Measurements from ENCODE around the gene EPN3.

EPN3 gene

DNA sequence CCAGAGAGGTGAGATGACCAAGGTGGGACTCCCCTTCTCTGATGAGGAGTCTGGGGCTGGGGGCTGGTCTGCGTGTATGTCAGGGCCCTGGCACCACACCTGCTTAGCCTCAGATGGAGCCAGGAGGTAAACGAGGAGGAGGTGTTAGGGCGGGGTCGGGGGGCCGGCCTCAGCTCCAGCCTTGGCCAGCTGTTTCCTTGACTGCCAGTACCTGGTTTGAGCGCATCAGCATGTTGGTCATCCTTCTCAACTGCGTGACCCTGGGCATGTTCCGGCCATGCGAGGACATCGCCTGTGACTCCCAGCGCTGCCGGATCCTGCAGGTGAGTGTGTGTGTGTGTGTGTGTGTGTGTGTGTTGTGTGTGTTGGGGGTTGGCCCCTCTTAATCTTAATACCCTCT lies 36.1 kb downstream of the EPN3 start:
- Histone ChIP-seq H3K9ac (ENCODE audit: low read length) (no peak overlapping the region), H3K36me3 (ENCODE audit: control insufficient read depth, insufficient read depth, low read length) (no peaks in the 10 kb centered on the region), H3K9me3 (ENCODE audit: control insufficient read depth, low read length) (no peaks in the 10 kb centered on the region), H3K27me3 (ENCODE audit: control insufficient read depth, insufficient read depth, low read length) (peaks cover 36% of the 10 kb centered on the region), H3K4me1 (ENCODE audit: control insufficient read depth, insufficient read depth, low read length) (no peaks in the 10 kb centered on the region), H3K4me3 (ENCODE audit: low read length) (no peak overlapping the region)

- H3K27me3 ChIP-seq (ENCODE audit: control insufficient read depth, insufficient read depth, low read length), result peaks cover 27% of the 10 kb centered on the region
- no peak overlapping the region for H3K9ac ChIP-seq (ENCODE audit: low read length)
- H3K4me3 ChIP-seq (ENCODE audit: low read length), result no peak overlapping the region
- H3K9me3 ChIP-seq (ENCODE audit: control insufficient read depth, low read length), result no peaks in the 10 kb centered on the region
- H3K4me1 ChIP-seq (ENCODE audit: control insufficient read depth, insufficient read depth, low read length), result no peaks in the 10 kb centered on the region
- H3K36me3 ChIP-seq (ENCODE audit: control insufficient read depth, insufficient read depth, low read length), result no peaks in the 10 kb centered on the region
These were observed 37.1 kb downstream of the EPN3 start for GRCh38 chr17:50569592-50569991.

GRCh38 chr17:50570032-50570431 lies 37.5 kb downstream of the EPN3 start:
- Histone ChIP-seq H3K4me1 (ENCODE audit: control insufficient read depth, insufficient read depth, low read length) (no peaks in the 10 kb centered on the region), H3K9ac (ENCODE audit: low read length) (no peak overlapping the region), H3K4me3 (ENCODE audit: low read length) (no peak overlapping the region), H3K27me3 (ENCODE audit: control insufficient read depth, insufficient read depth, low read length) (peaks cover 24% of the 10 kb centered on the region), H3K36me3 (ENCODE audit: control insufficient read depth, insufficient read depth, low read length) (no peaks in the 10 kb centered on the region), H3K9me3 (ENCODE audit: control insufficient read depth, low read length) (no peaks in the 10 kb centered on the region)

DNA sequence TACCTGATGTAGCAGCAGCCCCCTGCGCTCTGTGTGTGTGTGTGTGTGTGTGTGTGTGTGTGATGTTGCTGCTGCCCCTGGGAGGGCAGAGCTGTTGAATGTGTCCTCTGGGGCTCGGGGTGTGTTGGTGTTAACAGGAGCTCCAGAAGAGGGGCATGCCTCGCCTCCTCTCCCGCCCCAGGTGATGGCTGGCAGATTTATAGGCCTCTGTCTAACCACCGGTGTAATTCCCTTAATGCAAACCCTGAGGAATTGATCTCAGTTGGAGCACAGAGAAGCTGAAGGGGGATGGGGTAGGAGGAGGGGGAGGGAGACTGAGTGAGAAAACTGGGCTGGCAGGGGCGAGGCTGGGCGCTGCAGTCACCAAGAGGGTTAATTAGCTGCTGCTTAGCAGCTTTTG lies 38.0 kb downstream of the EPN3 start:
- no peak overlapping the region for H3K9ac ChIP-seq (ENCODE audit: low read length)
- H3K4me3 ChIP-seq (ENCODE audit: low read length), result no peak overlapping the region
- peaks cover 19% of the 10 kb centered on the region for H3K27me3 ChIP-seq (ENCODE audit: control insufficient read depth, insufficient read depth, low read length)
- H3K4me1 ChIP-seq (ENCODE audit: control insufficient read depth, insufficient read depth, low read length), result no peaks in the 10 kb centered on the region
- H3K9me3 ChIP-seq (ENCODE audit: control insufficient read depth, low read length), result no peaks in the 10 kb centered on the region
- no peaks in the 10 kb centered on the region for H3K36me3 ChIP-seq (ENCODE audit: control insufficient read depth, insufficient read depth, low read length)

- no peaks in the 10 kb centered on the region for H3K9me3 ChIP-seq (ENCODE audit: control insufficient read depth, low read length)
- H3K27me3 ChIP-seq (ENCODE audit: control insufficient read depth, insufficient read depth, low read length), result peaks cover 9% of the 10 kb centered on the region
- no peaks in the 10 kb centered on the region for H3K4me1 ChIP-seq (ENCODE audit: control insufficient read depth, insufficient read depth, low read length)
- no peak overlapping the region for H3K9ac ChIP-seq (ENCODE audit: low read length)
- H3K36me3 ChIP-seq (ENCODE audit: control insufficient read depth, insufficient read depth, low read length), result no peaks in the 10 kb centered on the region
- no peak overlapping the region for H3K4me3 ChIP-seq (ENCODE audit: low read length)
These were observed 39.1 kb downstream of the EPN3 start for GRCh38 chr17:50571681-50572080.

- Histone ChIP-seq H3K4me3 (ENCODE audit: low read length) (no peak overlapping the region), H3K27me3 (ENCODE audit: control insufficient read depth, insufficient read depth, low read length) (no peaks in the 10 kb centered on the region), H3K36me3 (ENCODE audit: control insufficient read depth, insufficient read depth, low read length) (no peaks in the 10 kb centered on the region), H3K9ac (ENCODE audit: low read length) (no peak overlapping the region), H3K9me3 (ENCODE audit: control insufficient read depth, low read length) (no peaks in the 10 kb centered on the region), H3K4me1 (ENCODE audit: control insufficient read depth, insufficient read depth, low read length) (no peaks in the 10 kb centered on the region)
These were observed 40.0 kb downstream of the EPN3 start for GRCh38 chr17:50572541-50572940.

DNA sequence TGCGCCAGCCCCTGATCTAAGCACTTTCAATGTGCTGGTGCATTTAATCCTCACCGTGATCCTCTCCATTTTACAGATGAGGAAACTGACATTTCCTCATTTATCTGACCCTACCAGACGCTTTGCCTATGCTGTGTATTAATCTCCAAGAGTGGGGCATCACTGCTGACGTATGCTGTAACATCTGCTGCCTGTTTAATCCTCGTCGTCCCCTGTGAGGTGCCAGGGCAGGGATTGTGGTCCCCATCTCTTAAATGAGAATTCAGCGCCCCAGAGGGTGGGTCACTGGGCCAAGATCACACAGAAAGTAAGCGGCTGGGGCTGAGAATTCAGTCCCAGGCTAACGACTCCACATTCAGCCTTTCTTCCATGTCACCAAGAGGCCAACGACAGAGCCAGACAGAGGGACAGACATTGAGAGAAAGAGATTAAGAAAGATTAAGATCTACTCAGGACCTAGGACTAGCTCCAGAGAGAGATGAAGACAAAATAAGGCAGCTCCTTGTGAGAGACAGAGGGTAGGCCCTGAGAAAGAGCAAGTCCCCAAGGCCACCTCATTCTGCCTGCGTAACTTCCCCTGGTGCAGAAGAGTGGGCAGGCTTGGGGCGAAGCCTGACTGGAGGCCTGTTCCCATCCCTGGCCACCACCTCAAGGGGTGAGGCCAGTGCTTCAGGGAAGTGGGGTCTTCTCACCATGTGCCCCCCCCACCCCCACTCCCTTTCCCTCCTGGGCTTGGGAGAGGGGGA lies 41.5 kb downstream of the EPN3 start:
- Histone ChIP-seq H3K4me1 (ENCODE audit: control insufficient read depth, insufficient read depth, low read length) (no peaks in the 10 kb centered on the region), H3K4me3 (ENCODE audit: low read length) (no peak overlapping the region), H3K36me3 (ENCODE audit: control insufficient read depth, insufficient read depth, low read length) (no peaks in the 10 kb centered on the region), H3K9me3 (ENCODE audit: control insufficient read depth, low read length) (no peaks in the 10 kb centered on the region), H3K27me3 (ENCODE audit: control insufficient read depth, insufficient read depth, low read length) (peaks cover 4% of the 10 kb centered on the region), H3K9ac (ENCODE audit: low read length) (no peak overlapping the region)

GRCh38 chr17:50575581-50576210 lies 43.2 kb downstream of the EPN3 start:
- no peaks in the 10 kb centered on the region for H3K9me3 ChIP-seq (ENCODE audit: control insufficient read depth, low read length)
- H3K36me3 ChIP-seq (ENCODE audit: control insufficient read depth, insufficient read depth, low read length), result no peaks in the 10 kb centered on the region
- H3K9ac ChIP-seq (ENCODE audit: low read length), result no peak overlapping the region
- H3K4me1 ChIP-seq (ENCODE audit: control insufficient read depth, insufficient read depth, low read length), result no peaks in the 10 kb centered on the region
- H3K27me3 ChIP-seq (ENCODE audit: control insufficient read depth, insufficient read depth, low read length), result peaks cover 11% of the 10 kb centered on the region
- no peak overlapping the region for H3K4me3 ChIP-seq (ENCODE audit: low read length)

DNA sequence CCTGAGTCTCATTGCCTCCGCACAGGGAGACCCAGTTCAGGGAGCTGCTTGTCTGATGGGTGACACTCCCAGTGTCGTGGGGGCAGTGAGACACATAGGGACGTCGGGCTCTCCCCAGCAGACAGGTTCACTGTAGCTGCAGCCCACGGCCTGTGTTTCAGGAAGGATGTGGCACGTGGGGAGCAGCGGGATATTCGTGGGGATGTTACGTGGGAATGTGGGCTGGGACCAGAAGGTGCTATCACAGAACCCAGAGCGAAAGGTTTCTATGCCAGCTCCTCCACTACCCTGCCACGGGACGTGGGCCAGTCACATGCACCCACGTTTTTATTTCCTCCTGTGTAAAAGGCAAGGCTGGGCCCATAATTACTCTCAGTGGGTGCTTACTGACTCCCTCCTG lies 44.3 kb downstream of the EPN3 start:
- peaks cover 15% of the 10 kb centered on the region for H3K27me3 ChIP-seq (ENCODE audit: control insufficient read depth, insufficient read depth, low read length)
- H3K4me1 ChIP-seq (ENCODE audit: control insufficient read depth, insufficient read depth, low read length), result no peaks in the 10 kb centered on the region
- no peaks in the 10 kb centered on the region for H3K9me3 ChIP-seq (ENCODE audit: control insufficient read depth, low read length)
- H3K9ac ChIP-seq (ENCODE audit: low read length), result no peak overlapping the region
- no peaks in the 10 kb centered on the region for H3K36me3 ChIP-seq (ENCODE audit: control insufficient read depth, insufficient read depth, low read length)
- H3K4me3 ChIP-seq (ENCODE audit: low read length), result no peak overlapping the region

DNA sequence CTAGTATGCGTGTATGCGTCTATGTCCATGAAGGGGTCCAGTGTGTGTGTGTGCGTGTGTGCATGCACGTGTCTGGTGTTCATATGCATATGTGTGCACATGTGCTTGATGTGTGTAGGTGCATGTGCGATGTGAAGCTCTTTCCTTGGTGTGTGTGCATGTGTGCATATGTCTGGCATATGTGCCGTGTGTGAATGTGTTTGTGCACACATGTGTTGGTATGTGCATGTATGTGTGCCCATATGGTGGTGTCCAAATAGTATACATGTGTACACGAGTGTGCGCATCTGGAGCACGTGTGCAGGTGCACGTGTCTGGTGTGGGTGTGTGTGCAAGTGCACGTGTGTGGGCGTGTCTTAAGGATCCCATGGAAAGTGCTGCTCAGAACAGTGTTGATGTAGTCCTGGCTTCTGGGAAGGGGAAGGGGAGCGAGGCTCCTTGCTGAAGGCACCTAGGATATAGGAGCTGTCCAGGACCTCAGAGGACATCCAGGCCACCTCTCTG lies 45.0 kb downstream of the EPN3 start:
- H3K9me3 ChIP-seq (ENCODE audit: control insufficient read depth, low read length), result no peaks in the 10 kb centered on the region
- no peaks in the 10 kb centered on the region for H3K36me3 ChIP-seq (ENCODE audit: control insufficient read depth, insufficient read depth, low read length)
- no peaks in the 10 kb centered on the region for H3K4me1 ChIP-seq (ENCODE audit: control insufficient read depth, insufficient read depth, low read length)

GRCh38 chr17:50578173-50578572 lies 45.6 kb downstream of the EPN3 start:
- Histone ChIP-seq H3K4me1 (ENCODE audit: control insufficient read depth, insufficient read depth, low read length) (no peaks in the 10 kb centered on the region), H3K9me3 (ENCODE audit: control insufficient read depth, low read length) (no peaks in the 10 kb centered on the region), H3K9ac (ENCODE audit: low read length) (no peak overlapping the region), H3K4me3 (ENCODE audit: low read length) (no peak overlapping the region), H3K36me3 (ENCODE audit: control insufficient read depth, insufficient read depth, low read length) (no peaks in the 10 kb centered on the region), H3K27me3 (ENCODE audit: control insufficient read depth, insufficient read depth, low read length) (peaks cover 16% of the 10 kb centered on the region)

More for the DNA sequence above, 45.0 kb downstream of the EPN3 start:
- Histone ChIP-seq H3K9ac (ENCODE audit: low read length) (no peak overlapping the region), H3K27me3 (ENCODE audit: control insufficient read depth, insufficient read depth, low read length) (peaks cover 15% of the 10 kb centered on the region), H3K4me3 (ENCODE audit: low read length) (no peak overlapping the region)

DNA sequence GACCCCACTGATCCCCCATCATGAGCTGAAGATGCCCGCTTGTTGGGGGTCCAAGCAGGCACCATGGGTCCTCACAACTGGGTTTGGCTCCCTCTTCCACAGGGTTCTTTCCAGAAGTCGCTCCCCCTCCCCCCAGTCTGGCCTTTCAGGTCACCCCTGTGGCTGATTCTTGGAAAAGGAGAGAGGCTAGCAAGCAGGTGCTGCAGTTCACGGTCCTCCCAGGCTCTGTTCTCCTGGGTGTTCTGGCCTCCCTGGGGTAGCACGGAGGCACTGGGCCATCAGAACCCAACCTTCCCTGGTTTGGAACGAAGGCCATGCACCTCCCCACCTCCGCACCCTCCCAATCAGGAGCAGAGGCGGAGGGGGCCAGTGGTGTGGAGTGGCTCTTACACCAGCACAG lies 46.9 kb downstream of the EPN3 start:
- H3K4me1 ChIP-seq (ENCODE audit: control insufficient read depth, insufficient read depth, low read length), result no peaks in the 10 kb centered on the region

More for the DNA sequence above, 46.9 kb downstream of the EPN3 start:
- no peak overlapping the region for H3K9ac ChIP-seq (ENCODE audit: low read length)
- no peaks in the 10 kb centered on the region for H3K9me3 ChIP-seq (ENCODE audit: control insufficient read depth, low read length)
- peaks cover 22% of the 10 kb centered on the region for H3K27me3 ChIP-seq (ENCODE audit: control insufficient read depth, insufficient read depth, low read length)
- no peaks in the 10 kb centered on the region for H3K36me3 ChIP-seq (ENCODE audit: control insufficient read depth, insufficient read depth, low read length)
- H3K4me3 ChIP-seq (ENCODE audit: low read length), result no peak overlapping the region
